HEK293 (cell line): ENCODE measurements around the gene SPATA7.

Source experiments
- CTCF ChIA-PET: fragments of 350-600 bp; formaldehyde crosslinking; extraction: SDS; loops from one replicate; lab custom pipeline; 2021; ENCODE audit warnings: antibody characterized with exemption; lab: Yijun Ruan, JAX
- POLR2A ChIA-PET: fragments of 300-600 bp; formaldehyde crosslinking; extraction: SDS; loops from one replicate; lab custom pipeline; 2020; ENCODE audit warnings: antibody characterized with exemption, inconsistent platforms; lab: Yijun Ruan, JAX
- H3K27ac ChIP-seq: fragments of 200-500 bp; sonication (Bioruptor generic); 2 replicates; pipeline ENCODE4 v1.5.1; 2014; ENCODE audit warnings: low read depth, low read length, control low read depth, inconsistent platforms; ENCODE audit errors: extremely low read depth
- H3K36me3 ChIP-seq, 2 experiments: fragments of 200-500 bp in 1 of 2; sonication (Bioruptor generic) in 1 of 2; 1 replicate in 1 of 2; 2 replicates in 1 of 2; pipeline ENCODE4 v1.5.1; 2014 to 2017; ENCODE audit warnings: inconsistent platforms in 2 of 2, low read length in 2 of 2; ENCODE audit not compliant: control insufficient read depth in 2 of 2, insufficient read depth in 1 of 2
- H3K4me1 ChIP-seq: fragments of 200-500 bp; sonication (Bioruptor generic); 2 replicates; pipeline ENCODE4 v1.5.1; 2014; ENCODE audit warnings: mild to moderate bottlenecking, low read length, inconsistent platforms; ENCODE audit not compliant: control insufficient read depth, insufficient read depth
- H3K4me3 ChIP-seq: 2 replicates; pipeline ENCODE4 v1.5.1; 2011; ENCODE audit warnings: low read depth, mild to moderate bottlenecking, control low read depth, low read length, moderate library complexity
- H3K9me3 ChIP-seq: fragments of 200-500 bp; sonication (Bioruptor generic); 2 replicates; pipeline ENCODE4 v1.5.1; 2014; ENCODE audit warnings: low read depth, low read length, inconsistent platforms; ENCODE audit not compliant: control insufficient read depth, insufficient read depth
- BCL11A ChIP-seq: fragments of 450-650 bp; formaldehyde crosslinking; IDR thresholded peaks from 2 replicates; pipeline ENCODE4 v1.5.1; 2016; ENCODE audit warnings: low read depth, missing biosample characterization, missing genetic modification characterization
- BCL11B ChIP-seq: fragments of 450-650 bp; formaldehyde crosslinking; IDR thresholded peaks from 2 replicates; pipeline ENCODE4 v1.5.1; 2016; ENCODE audit warnings: low read depth, missing biosample characterization, missing genetic modification characterization
- FEZF1 ChIP-seq: fragments of 450-650 bp; formaldehyde crosslinking; IDR thresholded peaks from 2 replicates; pipeline ENCODE4 v1.5.1; 2016; ENCODE audit warnings: missing biosample characterization, missing genetic modification characterization
- GLIS2 ChIP-seq: fragments of 450-650 bp; formaldehyde crosslinking; IDR thresholded peaks from 2 replicates; pipeline ENCODE4 v1.5.1; 2016; ENCODE audit warnings: missing biosample characterization, missing genetic modification characterization
- HOXC10 ChIP-seq: sonication (generic); formaldehyde crosslinking; IDR thresholded peaks from 2 replicates; pipeline ENCODE4 v1.8.1; 2023; ENCODE audit warnings: mild to moderate bottlenecking, missing genetic modification reagents
- OSR2 ChIP-seq: fragments of 450-650 bp; formaldehyde crosslinking; IDR thresholded peaks from 2 replicates; pipeline ENCODE4 v1.5.1; 2016; ENCODE audit warnings: missing biosample characterization, missing genetic modification characterization
- OVOL3 ChIP-seq: fragments of 450-650 bp; formaldehyde crosslinking; IDR thresholded peaks from 2 replicates; pipeline ENCODE4 v1.5.1; 2016; ENCODE audit warnings: missing biosample characterization, missing genetic modification characterization
- SCRT2 ChIP-seq: fragments of 450-650 bp; formaldehyde crosslinking; IDR thresholded peaks from 2 replicates; pipeline ENCODE4 v1.5.1; 2016; ENCODE audit warnings: missing biosample characterization, missing genetic modification characterization
- ZFP69B ChIP-seq: fragments of 450-650 bp; formaldehyde crosslinking; IDR thresholded peaks from 2 replicates; pipeline ENCODE4 v1.5.1; 2016; ENCODE audit warnings: missing biosample characterization, missing genetic modification characterization
- ZIC2 ChIP-seq: fragments of 450-650 bp; formaldehyde crosslinking; IDR thresholded peaks from 2 replicates; pipeline ENCODE4 v1.5.1; 2016; ENCODE audit warnings: missing biosample characterization, missing genetic modification characterization
- ZNF121 ChIP-seq: fragments of 450-650 bp; formaldehyde crosslinking; IDR thresholded peaks from 2 replicates; pipeline ENCODE4 v1.5.1; 2016; ENCODE audit warnings: missing biosample characterization, missing genetic modification characterization
- ZNF202 ChIP-seq: fragments of 450-650 bp; formaldehyde crosslinking; IDR thresholded peaks from 2 replicates; pipeline ENCODE4 v1.5.1; 2016; ENCODE audit warnings: missing biosample characterization, missing genetic modification characterization, borderline replicate concordance
- ZNF211 ChIP-seq: fragments of 450-650 bp; formaldehyde crosslinking; IDR thresholded peaks from 2 replicates; pipeline ENCODE4 v1.5.1; 2016; ENCODE audit warnings: low read depth, missing biosample characterization, missing genetic modification characterization
- ZNF23 ChIP-seq: fragments of 450-650 bp; formaldehyde crosslinking; IDR thresholded peaks from 2 replicates; pipeline ENCODE4 v1.5.1; 2016; ENCODE audit warnings: missing biosample characterization, missing genetic modification characterization, borderline replicate concordance
- ZNF239 ChIP-seq: fragments of 450-650 bp; formaldehyde crosslinking; IDR thresholded peaks from 2 replicates; pipeline ENCODE4 v1.5.1; 2016; ENCODE audit warnings: missing biosample characterization, missing genetic modification characterization
- ZNF274 ChIP-seq, 2 experiments: fragments of 200-500 bp in 1 of 2; fragments of 450-650 bp in 1 of 2; sonication (Bioruptor generic) in 1 of 2; formaldehyde crosslinking in 1 of 2; IDR thresholded peaks; 2 replicates each; pipeline versions ENCODE4 v1.5.1 to v1.6.1; 2014 to 2016; ENCODE audit warnings: borderline replicate concordance in 1 of 2, inconsistent platforms in 1 of 2, low read length in 1 of 2, missing biosample characterization in 1 of 2, missing genetic modification characterization in 1 of 2
- ZNF292 ChIP-seq: fragments of 450-650 bp; formaldehyde crosslinking; IDR thresholded peaks from 2 replicates; pipeline ENCODE4 v1.5.1; 2016; ENCODE audit warnings: low read depth, missing biosample characterization, missing genetic modification characterization, borderline replicate concordance
- ZNF544 ChIP-seq: fragments of 450-650 bp; formaldehyde crosslinking; IDR thresholded peaks from 2 replicates; pipeline ENCODE4 v1.5.0; 2017; ENCODE audit warnings: missing biosample characterization, missing genetic modification characterization
- ZNF548 ChIP-seq: fragments of 450-650 bp; formaldehyde crosslinking; IDR thresholded peaks from 2 replicates; pipeline ENCODE4 v1.5.1; 2016; ENCODE audit warnings: missing biosample characterization, missing genetic modification characterization
- ZNF560 ChIP-seq: fragments of 450-650 bp; formaldehyde crosslinking; IDR thresholded peaks from 2 replicates; pipeline ENCODE4 v1.5.1; 2017; ENCODE audit warnings: missing biosample characterization, missing genetic modification characterization, borderline replicate concordance
- ZNF792 ChIP-seq: fragments of 450-650 bp; formaldehyde crosslinking; IDR thresholded peaks from 2 replicates; pipeline ENCODE4 v1.5.1; 2016; ENCODE audit warnings: missing biosample characterization, missing genetic modification characterization
- ZXDB ChIP-seq: fragments of 450-650 bp; formaldehyde crosslinking; IDR thresholded peaks from 2 replicates; pipeline ENCODE4 v1.5.1; 2016; ENCODE audit warnings: missing biosample characterization, missing genetic modification characterization
- TF ChIP-seq, protein P1 (sequence below): IDR thresholded peaks from 2 replicates; pipeline ENCODE4 v1.6.1; 2011; ENCODE audit warnings: mild to moderate bottlenecking, low read depth, low read length, borderline replicate concordance
- TF ChIP-seq, protein P2 (sequence below): fragments of 450-650 bp; formaldehyde crosslinking; IDR thresholded peaks from 2 replicates; pipeline ENCODE4 v1.5.1; 2016; ENCODE audit warnings: missing biosample characterization, missing genetic modification characterization, low read depth
- TF ChIP-seq, protein P3 (sequence below): fragments of 450-650 bp; formaldehyde crosslinking; IDR thresholded peaks from 2 replicates; pipeline ENCODE4 v1.5.1; 2016; ENCODE audit warnings: missing biosample characterization, missing genetic modification characterization
- TF ChIP-seq, protein P4 (sequence below): fragments of 450-650 bp; formaldehyde crosslinking; IDR thresholded peaks from 2 replicates; pipeline ENCODE4 v1.5.1; 2017; ENCODE audit warnings: missing biosample characterization, missing genetic modification characterization
- TF ChIP-seq, protein P5 (sequence below): fragments of 450-650 bp; formaldehyde crosslinking; IDR thresholded peaks from 2 replicates; pipeline ENCODE4 v1.5.1; 2016; ENCODE audit warnings: missing biosample characterization, missing genetic modification characterization

The SPATA7 gene

DNA sequence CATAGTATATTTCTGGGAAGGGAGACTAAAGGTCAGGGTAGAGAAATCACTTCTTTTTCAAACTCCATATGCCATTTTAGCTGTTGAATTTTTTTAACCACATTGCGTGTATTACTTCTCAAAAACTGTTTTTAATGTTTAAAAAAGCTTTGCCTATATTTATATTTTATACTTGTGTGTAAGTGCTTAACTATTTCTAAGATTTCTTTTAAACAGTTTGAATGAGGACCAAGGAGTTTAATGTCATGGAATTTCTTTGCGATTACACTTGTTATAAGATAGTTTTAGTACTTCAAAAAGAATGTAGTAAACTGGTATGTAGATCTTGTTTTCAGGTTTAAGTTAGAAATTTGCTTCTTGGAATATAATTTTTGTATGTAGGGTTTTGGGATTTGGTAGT, 7.2 kb downstream of the SPATA7 start (continued):
- no peak for TF ChIP-seq HOXC10
- TF ChIP-seq ZFP69B (tag by site-specific recombination): no peak
- TF ChIP-seq, protein P1, sequence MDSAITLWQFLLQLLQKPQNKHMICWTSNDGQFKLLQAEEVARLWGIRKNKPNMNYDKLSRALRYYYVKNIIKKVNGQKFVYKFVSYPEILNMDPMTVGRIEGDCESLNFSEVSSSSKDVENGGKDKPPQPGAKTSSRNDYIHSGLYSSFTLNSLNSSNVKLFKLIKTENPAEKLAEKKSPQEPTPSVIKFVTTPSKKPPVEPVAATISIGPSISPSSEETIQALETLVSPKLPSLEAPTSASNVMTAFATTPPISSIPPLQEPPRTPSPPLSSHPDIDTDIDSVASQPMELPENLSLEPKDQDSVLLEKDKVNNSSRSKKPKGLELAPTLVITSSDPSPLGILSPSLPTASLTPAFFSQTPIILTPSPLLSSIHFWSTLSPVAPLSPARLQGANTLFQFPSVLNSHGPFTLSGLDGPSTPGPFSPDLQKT: no peak
- TF ChIP-seq FEZF1 (tag by site-specific recombination): no peak
- TF ChIP-seq, protein P2, sequence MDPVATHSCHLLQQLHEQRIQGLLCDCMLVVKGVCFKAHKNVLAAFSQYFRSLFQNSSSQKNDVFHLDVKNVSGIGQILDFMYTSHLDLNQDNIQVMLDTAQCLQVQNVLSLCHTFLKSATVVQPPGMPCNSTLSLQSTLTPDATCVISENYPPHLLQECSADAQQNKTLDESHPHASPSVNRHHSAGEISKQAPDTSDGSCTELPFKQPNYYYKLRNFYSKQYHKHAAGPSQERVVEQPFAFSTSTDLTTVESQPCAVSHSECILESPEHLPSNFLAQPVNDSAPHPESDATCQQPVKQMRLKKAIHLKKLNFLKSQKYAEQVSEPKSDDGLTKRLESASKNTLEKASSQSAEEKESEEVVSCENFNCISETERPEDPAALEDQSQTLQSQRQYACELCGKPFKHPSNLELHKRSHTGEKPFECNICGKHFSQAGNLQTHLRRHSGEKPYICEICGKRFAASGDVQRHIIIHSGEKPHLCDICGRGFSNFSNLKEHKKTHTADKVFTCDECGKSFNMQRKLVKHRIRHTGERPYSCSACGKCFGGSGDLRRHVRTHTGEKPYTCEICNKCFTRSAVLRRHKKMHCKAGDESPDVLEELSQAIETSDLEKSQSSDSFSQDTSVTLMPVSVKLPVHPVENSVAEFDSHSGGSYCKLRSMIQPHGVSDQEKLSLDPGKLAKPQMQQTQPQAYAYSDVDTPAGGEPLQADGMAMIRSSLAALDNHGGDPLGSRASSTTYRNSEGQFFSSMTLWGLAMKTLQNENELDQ (tag by site-specific recombination): no peak
- no peak for TF ChIP-seq ZIC2

DNA sequence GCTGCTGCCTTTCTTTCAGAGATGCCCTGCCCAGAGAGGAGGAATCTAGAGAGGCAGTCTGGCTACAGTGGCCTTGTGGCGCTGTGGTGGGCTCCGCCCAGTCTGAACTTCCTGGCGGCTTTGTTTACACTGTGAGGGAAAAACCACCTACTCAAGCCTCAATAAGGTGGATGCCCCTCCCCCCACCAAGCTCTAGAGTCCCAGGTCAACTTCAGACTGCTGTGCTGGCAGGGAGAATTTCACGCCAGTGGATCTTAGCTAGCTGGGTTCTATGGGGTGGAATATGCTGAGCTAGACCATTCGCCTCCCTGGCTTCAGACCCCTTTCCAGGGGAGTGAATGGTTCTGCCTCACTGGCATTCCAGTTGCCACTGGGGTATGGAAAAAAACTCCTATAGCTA, 25.6 kb downstream of the SPATA7 start:
- H3K9me3 ChIP-seq: no peaks in the 10 kb centered on the region; the same call in 1 of the 2 replicates
- H3K4me1 ChIP-seq: no peaks in the 10 kb centered on the region
- H3K4me3 ChIP-seq: no peak overlapping the region
- H3K36me3 ChIP-seq: no peaks in the 10 kb centered on the region; a peak in 1 of 3 replicates
- H3K27ac ChIP-seq: no peak overlapping the region
- TF ChIP-seq ZXDB (tag by site-specific recombination) (no peak), ZNF239 (tag by site-specific recombination) (no peak), ZNF211 (tag by site-specific recombination) (no peak), ZNF560 (tag by site-specific recombination) (no peak), ZNF548 (tag by site-specific recombination) (no peak), OVOL3 (no peak), ZNF202 (tag by site-specific recombination) (no peak), ZNF544 (tag by site-specific recombination) (no peak), BCL11A (tag by site-specific recombination) (no peak), OSR2 (no peak), ZNF792 (no peak), ZNF23 (tag by site-specific recombination) (no peak), ZNF274 (IDR thresholded peaks at IDR 0.05; ENCODE audit: low read length) (no peak), ZNF274 (tag by site-specific recombination; IDR thresholded peaks at IDR 0.05; ENCODE audit: borderline replicate concordance) (no peak)
- POLR2A ChIA-PET: no interaction called here
- CTCF ChIA-PET: interaction anchor here (0.5 to 0.7 kb wide), 3 partner anchors 28 to 515 kb away, joined by 3 read pairs; no protein-coding TSS in a partner anchor

DNA sequence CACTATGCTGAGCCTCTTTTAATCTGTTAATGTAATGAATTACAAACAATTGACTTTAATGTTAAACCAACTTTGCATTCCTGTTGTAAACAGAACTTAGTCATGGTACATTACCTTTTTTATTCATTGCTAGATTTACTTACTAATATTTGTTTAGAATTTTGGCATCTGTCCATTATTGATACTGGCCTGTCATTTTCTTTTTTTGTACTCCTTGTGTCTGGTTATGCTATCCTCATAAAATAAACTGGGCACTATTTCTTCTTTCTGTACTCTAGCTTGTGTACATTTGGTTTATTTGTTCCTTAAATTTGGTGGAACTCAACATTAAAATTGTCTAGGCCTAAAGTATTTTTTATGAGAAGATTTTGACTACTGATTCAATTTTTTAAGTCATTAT, 32.1 kb downstream of the SPATA7 start:
- no peak overlapping the region for H3K4me3 ChIP-seq
- H3K4me1 ChIP-seq: no peaks in the 10 kb centered on the region
- POLR2A ChIA-PET: no interaction called here
- H3K27ac ChIP-seq: no peak overlapping the region
- CTCF ChIA-PET: no interaction called here
- H3K36me3 ChIP-seq: peaks cover 4 to 17% of the 10 kb centered on the region in 2 experiments
- no peaks in the 10 kb centered on the region; the same call in 1 of the 2 replicates for H3K9me3 ChIP-seq
- TF ChIP-seq HOXC10 (no peak), BCL11B (tag by site-specific recombination) (no peak), ZNF121 (no peak), GLIS2 (no peak), ZNF202 (tag by site-specific recombination) (no peak), ZNF292 (no peak), SCRT2 (no peak)
- TF ChIP-seq, protein P3, sequence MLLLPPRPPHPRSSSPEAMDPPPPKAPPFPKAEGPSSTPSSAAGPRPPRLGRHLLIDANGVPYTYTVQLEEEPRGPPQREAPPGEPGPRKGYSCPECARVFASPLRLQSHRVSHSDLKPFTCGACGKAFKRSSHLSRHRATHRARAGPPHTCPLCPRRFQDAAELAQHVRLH (tag by site-specific recombination): no peak
- TF ChIP-seq, protein P4, sequence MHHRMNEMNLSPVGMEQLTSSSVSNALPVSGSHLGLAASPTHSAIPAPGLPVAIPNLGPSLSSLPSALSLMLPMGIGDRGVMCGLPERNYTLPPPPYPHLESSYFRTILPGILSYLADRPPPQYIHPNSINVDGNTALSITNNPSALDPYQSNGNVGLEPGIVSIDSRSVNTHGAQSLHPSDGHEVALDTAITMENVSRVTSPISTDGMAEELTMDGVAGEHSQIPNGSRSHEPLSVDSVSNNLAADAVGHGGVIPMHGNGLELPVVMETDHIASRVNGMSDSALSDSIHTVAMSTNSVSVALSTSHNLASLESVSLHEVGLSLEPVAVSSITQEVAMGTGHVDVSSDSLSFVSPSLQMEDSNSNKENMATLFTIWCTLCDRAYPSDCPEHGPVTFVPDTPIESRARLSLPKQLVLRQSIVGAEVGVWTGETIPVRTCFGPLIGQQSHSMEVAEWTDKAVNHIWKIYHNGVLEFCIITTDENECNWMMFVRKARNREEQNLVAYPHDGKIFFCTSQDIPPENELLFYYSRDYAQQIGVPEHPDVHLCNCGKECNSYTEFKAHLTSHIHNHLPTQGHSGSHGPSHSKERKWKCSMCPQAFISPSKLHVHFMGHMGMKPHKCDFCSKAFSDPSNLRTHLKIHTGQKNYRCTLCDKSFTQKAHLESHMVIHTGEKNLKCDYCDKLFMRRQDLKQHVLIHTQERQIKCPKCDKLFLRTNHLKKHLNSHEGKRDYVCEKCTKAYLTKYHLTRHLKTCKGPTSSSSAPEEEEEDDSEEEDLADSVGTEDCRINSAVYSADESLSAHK (tag by site-specific recombination): no peak
- TF ChIP-seq, protein P5, sequence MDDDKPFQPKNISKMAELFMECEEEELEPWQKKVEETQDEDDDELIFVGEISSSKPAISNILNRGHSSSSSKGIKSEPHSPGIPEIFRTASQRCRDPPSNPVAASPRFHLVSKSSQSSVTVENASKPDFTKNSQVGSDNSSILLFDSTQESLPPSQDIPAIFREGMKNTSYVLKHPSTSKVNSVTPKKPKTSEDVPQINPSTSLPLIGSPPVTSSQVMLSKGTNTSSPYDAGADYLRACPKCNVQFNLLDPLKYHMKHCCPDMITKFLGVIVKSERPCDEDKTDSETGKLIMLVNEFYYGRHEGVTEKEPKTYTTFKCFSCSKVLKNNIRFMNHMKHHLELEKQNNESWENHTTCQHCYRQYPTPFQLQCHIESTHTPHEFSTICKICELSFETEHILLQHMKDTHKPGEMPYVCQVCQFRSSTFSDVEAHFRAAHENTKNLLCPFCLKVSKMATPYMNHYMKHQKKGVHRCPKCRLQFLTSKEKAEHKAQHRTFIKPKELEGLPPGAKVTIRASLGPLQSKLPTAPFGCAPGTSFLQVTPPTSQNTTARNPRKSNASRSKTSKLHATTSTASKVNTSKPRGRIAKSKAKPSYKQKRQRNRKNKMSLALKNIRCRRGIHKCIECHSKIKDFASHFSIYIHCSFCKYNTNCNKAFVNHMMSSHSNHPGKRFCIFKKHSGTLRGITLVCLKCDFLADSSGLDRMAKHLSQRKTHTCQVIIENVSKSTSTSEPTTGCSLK: no peak
